AG04449 (cell line): ENCODE data around the gene HTT.

Source experiments
- CTCF ChIA-PET: fragments of 350-600 bp; formaldehyde crosslinking; extraction: SDS; loops from one replicate; lab custom pipeline; 2021; ENCODE audit warnings: antibody characterized with exemption; lab: Yijun Ruan, JAX
- POLR2A ChIA-PET: fragments of 400-600, 350-600 bp; formaldehyde crosslinking; extraction: SDS; loops from one replicate; lab custom pipeline; 2020; ENCODE audit warnings: antibody characterized with exemption, inconsistent platforms; lab: Yijun Ruan, JAX
- DNase-seq: peaks from one replicate; pipeline ENCODE4 v3.0.0-alpha.2; 2010; ENCODE audit warnings: low read depth, low spot score
- H3K4me3 ChIP-seq: 2 replicates; pipeline ENCODE4 v1.5.1; 2011; ENCODE audit warnings: low read depth, mild to moderate bottlenecking, control low read depth, low read length
- TF ChIP-seq, protein P1 (sequence below): IDR thresholded peaks from one replicate; pipeline ENCODE4 v1.5.1; 2011; ENCODE audit warnings: mild to moderate bottlenecking, moderate library complexity, low read length, control low read depth, inconsistent platforms; ENCODE audit not compliant: insufficient read depth; ENCODE audit errors: missing control alignments

Gene HTT

GRCh38 chr4:3237266-3237665 lies 162.8 kb downstream of the HTT start:
- no peak overlapping the region for H3K4me3 ChIP-seq
- DNase-seq: no peak
- CTCF ChIA-PET: no interaction called here
- POLR2A ChIA-PET: no interaction called here
- TF ChIP-seq, protein P1, sequence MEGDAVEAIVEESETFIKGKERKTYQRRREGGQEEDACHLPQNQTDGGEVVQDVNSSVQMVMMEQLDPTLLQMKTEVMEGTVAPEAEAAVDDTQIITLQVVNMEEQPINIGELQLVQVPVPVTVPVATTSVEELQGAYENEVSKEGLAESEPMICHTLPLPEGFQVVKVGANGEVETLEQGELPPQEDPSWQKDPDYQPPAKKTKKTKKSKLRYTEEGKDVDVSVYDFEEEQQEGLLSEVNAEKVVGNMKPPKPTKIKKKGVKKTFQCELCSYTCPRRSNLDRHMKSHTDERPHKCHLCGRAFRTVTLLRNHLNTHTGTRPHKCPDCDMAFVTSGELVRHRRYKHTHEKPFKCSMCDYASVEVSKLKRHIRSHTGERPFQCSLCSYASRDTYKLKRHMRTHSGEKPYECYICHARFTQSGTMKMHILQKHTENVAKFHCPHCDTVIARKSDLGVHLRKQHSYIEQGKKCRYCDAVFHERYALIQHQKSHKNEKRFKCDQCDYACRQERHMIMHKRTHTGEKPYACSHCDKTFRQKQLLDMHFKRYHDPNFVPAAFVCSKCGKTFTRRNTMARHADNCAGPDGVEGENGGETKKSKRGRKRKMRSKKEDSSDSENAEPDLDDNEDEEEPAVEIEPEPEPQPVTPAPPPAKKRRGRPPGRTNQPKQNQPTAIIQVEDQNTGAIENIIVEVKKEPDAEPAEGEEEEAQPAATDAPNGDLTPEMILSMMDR: no peak

DNA sequence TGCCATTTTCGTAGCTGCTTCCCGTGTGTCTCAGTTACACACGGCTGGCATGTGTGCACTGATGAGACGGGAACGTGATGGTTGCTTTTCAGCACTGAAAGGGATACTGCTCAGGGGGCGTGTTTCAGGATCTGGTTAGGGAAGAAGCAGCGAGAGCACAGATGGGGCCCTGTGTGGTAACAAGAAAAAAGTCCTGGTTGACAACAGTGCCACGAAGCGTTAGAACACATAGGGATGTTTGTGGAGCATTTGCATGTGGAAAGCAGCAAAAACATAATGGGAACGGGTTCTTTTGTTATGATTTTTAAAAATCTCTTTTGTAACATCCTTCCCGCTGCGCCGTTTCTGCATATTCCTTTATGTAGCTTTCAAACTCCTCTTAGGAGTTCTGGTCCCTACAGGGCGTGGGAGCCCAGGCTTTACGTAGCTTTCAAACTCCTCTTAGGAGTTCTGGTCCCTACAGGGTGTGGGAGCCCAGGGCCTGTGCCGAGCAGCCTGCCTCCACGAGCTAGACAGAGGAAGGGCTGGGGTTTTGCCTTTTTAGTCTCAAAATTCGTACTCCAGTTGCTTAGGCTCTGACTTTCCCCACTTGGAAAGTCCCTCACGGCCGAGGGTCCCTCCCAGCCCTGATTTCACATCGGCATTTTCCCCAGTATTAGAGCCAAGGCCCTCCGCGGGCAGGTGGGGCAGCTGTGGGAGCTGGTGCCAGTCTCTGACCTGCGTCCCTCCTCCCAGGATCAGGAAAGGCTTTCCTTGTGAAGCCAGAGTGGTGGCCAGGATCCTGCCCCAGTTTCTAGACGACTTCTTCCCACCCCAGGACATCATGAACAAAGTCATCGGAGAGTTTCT lies 163.5 kb downstream of the HTT start:
- no peak overlapping the region for H3K4me3 ChIP-seq
- ChIA-PET CTCF (no interaction called here), POLR2A (no interaction called here)
- TF ChIP-seq, protein P1: no peak
- no peak for DNase-seq

- no peak for DNase-seq
- no peak overlapping the region for H3K4me3 ChIP-seq
- ChIA-PET POLR2A (no interaction called here), CTCF (no interaction called here)
- TF ChIP-seq, protein P1: no peak
These were observed 164.2 kb downstream of the HTT start for GRCh38 chr4:3238721-3239120.

DNA sequence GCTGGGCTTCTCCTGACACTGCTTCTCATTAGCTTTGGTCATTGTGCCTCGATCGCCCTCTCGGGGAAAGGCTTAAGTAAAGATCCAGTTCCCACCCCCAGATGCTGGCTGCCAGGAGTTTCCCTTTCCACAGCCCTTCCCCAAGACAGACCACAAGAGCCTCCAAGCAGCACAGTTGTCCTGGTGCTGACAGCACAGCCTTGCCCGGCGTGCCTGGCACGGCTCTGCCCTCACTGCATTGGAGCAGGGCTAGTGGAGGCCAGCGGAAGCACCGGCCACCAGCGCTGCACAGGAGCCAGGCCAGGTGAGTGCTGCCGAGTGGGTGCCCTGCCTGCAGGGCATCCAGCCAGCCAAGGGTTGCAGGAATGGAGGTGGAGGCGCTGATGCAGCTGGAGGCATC lies 164.8 kb downstream of the HTT start:
- ChIA-PET CTCF (interaction anchor here (1.0 kb wide), 1 partner anchor 13 kb away, joined by 3 read pairs; no protein-coding TSS in a partner anchor), POLR2A (no interaction called here)
- DNase-seq: no peak
- TF ChIP-seq, protein P1: no peak
- no peak overlapping the region for H3K4me3 ChIP-seq

DNA sequence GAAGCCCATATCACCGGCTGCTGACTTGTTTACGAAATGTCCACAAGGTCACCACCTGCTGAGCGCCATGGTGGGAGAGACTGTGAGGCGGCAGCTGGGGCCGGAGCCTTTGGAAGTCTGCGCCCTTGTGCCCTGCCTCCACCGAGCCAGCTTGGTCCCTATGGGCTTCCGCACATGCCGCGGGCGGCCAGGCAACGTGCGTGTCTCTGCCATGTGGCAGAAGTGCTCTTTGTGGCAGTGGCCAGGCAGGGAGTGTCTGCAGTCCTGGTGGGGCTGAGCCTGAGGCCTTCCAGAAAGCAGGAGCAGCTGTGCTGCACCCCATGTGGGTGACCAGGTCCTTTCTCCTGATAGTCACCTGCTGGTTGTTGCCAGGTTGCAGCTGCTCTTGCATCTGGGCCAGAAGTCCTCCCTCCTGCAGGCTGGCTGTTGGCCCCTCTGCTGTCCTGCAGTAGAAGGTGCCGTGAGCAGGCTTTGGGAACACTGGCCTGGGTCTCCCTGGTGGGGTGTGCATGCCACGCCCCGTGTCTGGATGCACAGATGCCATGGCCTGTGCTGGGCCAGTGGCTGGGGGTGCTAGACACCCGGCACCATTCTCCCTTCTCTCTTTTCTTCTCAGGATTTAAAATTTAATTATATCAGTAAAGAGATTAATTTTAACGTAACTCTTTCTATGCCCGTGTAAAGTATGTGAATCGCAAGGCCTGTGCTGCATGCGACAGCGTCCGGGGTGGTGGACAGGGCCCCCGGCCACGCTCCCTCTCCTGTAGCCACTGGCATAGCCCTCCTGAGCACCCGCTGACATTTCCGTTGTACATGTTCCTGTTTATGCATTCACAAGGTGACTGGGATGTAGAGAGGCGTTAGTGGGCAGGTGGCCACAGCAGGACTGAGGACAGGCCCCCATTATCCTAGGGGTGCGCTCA lies 165.8 kb downstream of the HTT start:
- POLR2A ChIA-PET: no interaction called here
- CTCF ChIA-PET: interaction anchor here (1.0 to 1.4 kb wide), 3 partner anchors 12 to 203 kb away, joined by 3 read pairs; no protein-coding TSS in a partner anchor
- TF ChIP-seq, protein P1: no peak

More for the DNA sequence above, 165.8 kb downstream of the HTT start:
- no peak for DNase-seq
- H3K4me3 ChIP-seq: no peak overlapping the region
